GM12801 (cell line): ENCODE data around the gene KIAA1614.

Source experiments
- TF ChIP-seq, protein P1 (sequence below): IDR thresholded peaks from one replicate; pipeline ENCODE4 v1.5.1; 2011; ENCODE audit warnings: control low read depth; ENCODE audit not compliant: insufficient read length; ENCODE audit errors: extremely low read depth

Gene KIAA1614

GRCh38 chr1:180889325-180889724, 23.4 kb upstream of the KIAA1614 start:
- TF ChIP-seq, protein P1, sequence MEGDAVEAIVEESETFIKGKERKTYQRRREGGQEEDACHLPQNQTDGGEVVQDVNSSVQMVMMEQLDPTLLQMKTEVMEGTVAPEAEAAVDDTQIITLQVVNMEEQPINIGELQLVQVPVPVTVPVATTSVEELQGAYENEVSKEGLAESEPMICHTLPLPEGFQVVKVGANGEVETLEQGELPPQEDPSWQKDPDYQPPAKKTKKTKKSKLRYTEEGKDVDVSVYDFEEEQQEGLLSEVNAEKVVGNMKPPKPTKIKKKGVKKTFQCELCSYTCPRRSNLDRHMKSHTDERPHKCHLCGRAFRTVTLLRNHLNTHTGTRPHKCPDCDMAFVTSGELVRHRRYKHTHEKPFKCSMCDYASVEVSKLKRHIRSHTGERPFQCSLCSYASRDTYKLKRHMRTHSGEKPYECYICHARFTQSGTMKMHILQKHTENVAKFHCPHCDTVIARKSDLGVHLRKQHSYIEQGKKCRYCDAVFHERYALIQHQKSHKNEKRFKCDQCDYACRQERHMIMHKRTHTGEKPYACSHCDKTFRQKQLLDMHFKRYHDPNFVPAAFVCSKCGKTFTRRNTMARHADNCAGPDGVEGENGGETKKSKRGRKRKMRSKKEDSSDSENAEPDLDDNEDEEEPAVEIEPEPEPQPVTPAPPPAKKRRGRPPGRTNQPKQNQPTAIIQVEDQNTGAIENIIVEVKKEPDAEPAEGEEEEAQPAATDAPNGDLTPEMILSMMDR = no peak

DNA sequence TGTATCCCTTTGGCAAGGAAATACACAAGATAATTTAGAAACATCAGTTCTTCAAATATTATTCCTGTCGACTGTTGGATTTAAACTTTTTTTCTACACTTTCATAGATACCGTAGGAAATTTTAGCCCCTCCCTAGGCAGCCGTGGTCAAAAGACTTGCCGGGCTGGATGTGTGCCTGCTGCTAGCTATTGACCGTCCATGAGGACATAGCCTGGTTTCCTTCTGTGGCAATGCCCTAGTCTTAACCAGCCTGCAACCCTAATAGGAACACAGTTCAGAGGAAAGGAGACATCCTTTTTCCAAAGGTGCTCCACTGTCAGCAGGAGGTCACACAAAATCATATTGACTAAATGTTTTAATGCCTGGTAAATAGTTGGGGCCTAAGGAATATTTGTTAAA, 20.4 kb upstream of the KIAA1614 start:
- TF ChIP-seq, protein P1 = no peak

- TF ChIP-seq, protein P1 = no peak
These were observed 20.0 kb upstream of the KIAA1614 start for GRCh38 chr1:180892675-180893074.

DNA sequence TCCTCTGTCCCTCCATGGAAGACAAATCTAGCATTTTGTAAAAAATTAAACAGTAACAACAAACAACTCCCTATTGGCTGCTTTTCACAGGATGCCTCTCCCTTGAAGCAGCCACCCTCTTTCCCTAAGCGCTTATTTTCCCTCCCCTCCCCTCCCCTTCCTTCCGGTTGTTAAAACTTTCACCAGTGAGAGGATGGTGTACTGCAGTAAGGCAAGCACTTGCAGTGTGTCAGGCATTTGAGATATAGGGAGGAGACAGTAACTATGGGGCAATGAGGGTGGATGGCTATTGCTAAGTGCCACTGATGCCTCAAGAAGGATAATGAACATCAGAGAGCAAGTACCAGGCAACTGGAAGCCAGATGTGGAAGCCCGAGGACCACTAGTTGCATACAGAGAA, 19.1 kb upstream of the KIAA1614 start:
- TF ChIP-seq, protein P1 = no peak

DNA sequence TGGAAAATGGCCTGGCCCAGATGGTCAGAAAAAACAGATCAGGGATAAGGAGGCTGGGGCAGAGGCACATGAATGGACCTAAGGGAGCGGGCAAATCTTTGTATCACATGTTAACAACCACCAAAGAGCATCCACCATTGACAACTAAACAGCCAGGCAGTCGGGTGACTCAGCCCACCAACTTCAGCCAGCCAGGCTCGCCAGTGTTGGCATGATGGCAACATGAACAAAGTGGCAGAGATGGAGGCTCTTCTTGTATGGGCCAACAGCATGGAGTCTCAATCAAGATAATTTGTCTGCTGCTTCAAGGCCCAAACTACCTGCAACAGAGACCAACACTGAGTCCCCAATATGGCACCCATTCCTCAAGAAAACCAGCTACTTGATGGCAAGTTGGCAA, 16.5 kb upstream of the KIAA1614 start:
- TF ChIP-seq, protein P1 = no peak

- TF ChIP-seq, protein P1 = no peak
These were observed 14.1 kb upstream of the KIAA1614 start for GRCh38 chr1:180898441-180899219.

DNA sequence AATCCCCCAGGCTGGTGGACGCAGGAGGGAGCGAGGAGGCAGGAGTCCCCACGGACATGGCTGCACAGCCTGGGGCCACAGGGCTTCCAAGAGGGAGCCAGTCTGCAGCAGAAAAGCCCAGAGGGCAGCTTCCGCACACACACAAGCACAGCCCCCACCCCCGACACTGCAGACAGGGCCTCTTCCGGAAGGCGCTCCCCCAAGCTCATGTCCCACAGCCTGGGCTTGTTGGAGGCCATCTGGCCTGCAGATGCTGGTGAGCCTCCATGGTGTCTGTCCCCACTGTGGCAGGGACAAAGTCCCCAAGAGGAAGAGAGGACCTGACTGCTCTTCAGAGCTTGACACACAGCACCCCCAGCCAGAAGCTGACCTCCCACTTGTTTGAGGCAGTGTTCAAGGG, 13.4 kb upstream of the KIAA1614 start:
- TF ChIP-seq, protein P1 = no peak
